ENCODE results near the gene CPNE2. TPM values are rescaled to one million over a fixed set of nuclear protein-coding genes. Genes with fewer than 3 reads are reported as not detected.

Gene CPNE2
- total RNA-seq, 1 donor from 2014 or later: 33.9 TPM

DNA sequence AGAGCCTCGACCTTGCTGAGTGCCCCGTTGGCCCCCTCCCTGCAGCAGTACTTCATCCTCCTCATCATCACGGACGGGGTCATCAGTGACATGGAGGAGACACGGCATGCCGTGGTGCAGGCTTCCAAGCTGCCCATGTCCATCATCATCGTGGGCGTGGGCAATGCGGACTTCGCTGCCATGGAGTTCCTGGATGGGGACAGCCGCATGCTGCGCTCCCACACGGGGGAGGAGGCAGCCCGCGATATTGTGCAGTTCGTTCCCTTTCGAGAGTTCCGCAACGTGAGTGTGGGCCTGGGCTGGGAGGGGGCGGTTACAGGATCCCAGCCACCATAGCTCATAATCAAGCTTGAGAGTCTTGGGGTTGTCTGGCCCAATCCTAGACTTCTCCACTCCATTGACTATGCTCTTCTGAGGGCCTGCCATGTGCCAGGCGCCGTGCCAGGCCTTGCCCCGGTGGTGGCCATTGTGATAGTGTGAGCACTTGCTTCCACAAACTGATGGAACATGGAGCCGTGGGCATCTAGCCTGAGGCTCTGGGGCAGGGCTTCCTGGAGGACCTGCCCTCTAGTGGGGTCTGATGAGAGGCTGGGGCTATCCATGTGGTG is 53.8 kb downstream of the CPNE2 start:
- no peak for DNase-seq (ENCODE audit: extremely low spot score, unreplicated experiment)
- H3K4me3 Mint-ChIP-seq (ENCODE audit: unreplicated experiment): no peak overlapping the region
- peaks cover 32% of the 10 kb centered on the region for H3K4me1 Mint-ChIP-seq (ENCODE audit: unreplicated experiment)
- H3K9me3 Mint-ChIP-seq (ENCODE audit: unreplicated experiment): no peaks in the 10 kb centered on the region
- H3K36me3 Mint-ChIP-seq (ENCODE audit: unreplicated experiment): peaks cover 3% of the 10 kb centered on the region
- no peaks in the 10 kb centered on the region for H3K27me3 Mint-ChIP-seq (ENCODE audit: unreplicated experiment)
- TF ChIP-seq, protein P1, sequence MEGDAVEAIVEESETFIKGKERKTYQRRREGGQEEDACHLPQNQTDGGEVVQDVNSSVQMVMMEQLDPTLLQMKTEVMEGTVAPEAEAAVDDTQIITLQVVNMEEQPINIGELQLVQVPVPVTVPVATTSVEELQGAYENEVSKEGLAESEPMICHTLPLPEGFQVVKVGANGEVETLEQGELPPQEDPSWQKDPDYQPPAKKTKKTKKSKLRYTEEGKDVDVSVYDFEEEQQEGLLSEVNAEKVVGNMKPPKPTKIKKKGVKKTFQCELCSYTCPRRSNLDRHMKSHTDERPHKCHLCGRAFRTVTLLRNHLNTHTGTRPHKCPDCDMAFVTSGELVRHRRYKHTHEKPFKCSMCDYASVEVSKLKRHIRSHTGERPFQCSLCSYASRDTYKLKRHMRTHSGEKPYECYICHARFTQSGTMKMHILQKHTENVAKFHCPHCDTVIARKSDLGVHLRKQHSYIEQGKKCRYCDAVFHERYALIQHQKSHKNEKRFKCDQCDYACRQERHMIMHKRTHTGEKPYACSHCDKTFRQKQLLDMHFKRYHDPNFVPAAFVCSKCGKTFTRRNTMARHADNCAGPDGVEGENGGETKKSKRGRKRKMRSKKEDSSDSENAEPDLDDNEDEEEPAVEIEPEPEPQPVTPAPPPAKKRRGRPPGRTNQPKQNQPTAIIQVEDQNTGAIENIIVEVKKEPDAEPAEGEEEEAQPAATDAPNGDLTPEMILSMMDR (IDR thresholded peaks at IDR 0.05): no peak
- no peak overlapping the region for H3K27ac Mint-ChIP-seq (ENCODE audit: unreplicated experiment)

DNA sequence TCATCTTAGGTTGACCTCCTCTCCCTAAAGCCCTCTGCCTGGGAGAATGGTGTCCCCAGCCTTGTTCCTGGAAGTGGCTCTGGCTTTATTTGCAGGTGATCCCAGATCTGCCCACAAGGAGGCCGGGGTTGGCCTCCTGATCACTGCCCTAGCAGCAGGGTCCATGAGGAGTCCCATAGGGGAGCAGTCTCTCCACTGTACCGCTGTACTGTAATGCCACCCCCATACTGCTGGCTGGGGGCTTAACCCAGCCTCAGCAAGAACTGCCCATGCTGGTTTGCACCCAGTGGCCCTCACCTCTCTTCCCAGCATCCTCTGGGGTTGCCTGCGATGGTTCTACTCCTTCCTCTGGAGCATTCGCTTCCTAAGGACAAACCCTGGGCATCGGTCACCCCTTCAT is 54.4 kb downstream of the CPNE2 start:
- peaks cover 32% of the 10 kb centered on the region for H3K4me1 Mint-ChIP-seq (ENCODE audit: unreplicated experiment)
- H3K27ac Mint-ChIP-seq (ENCODE audit: unreplicated experiment): no peak overlapping the region
- H3K36me3 Mint-ChIP-seq (ENCODE audit: unreplicated experiment): peaks cover 3% of the 10 kb centered on the region
- H3K27me3 Mint-ChIP-seq (ENCODE audit: unreplicated experiment): no peaks in the 10 kb centered on the region
- TF ChIP-seq, protein P1 (IDR thresholded peaks at IDR 0.05): peak; percentile 24
- no peaks in the 10 kb centered on the region for H3K9me3 Mint-ChIP-seq (ENCODE audit: unreplicated experiment)
- H3K4me3 Mint-ChIP-seq (ENCODE audit: unreplicated experiment): no peak overlapping the region
- DNase-seq (ENCODE audit: extremely low spot score, unreplicated experiment): no peak

DNA sequence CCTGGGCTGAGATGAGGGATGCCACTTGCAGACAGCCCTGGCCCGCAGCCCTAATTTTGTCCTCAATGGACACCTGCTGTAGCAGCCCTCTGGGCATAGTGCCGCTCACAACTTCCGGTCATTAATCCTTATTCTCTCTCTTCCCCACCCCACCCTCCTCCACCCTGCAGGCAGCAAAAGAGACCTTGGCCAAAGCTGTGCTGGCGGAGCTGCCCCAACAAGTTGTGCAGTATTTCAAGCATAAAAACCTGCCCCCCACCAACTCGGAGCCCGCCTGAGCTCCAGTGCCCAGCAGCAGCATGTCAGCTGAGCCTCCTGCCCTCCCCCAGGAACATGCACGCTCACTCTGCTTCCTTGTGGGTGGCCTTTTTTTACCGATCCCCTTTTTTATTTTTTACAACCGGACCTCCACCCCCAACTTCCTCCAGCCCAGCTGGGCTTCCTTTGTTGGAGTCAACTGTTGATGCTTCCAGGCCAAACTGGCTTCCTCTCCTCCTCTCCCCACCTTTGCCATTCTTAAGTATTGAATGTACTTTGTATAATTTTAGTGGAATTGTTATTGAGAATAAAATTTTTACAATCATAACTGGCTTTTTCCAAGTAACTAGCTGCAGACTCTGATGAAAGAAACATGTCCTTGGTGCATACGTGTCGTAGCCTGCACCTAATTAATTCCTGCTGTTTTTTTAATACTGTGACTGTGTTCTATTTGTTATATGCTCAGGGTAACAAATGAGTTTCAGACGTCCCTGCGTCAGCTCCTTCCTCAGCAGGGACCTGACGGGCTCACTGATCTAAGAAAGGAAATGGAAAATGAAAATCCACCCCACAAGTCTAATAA is 55.2 kb downstream of the CPNE2 start:
- Mint-ChIP-seq H3K27me3 (ENCODE audit: unreplicated experiment) (no peaks in the 10 kb centered on the region), H3K9me3 (ENCODE audit: unreplicated experiment) (no peaks in the 10 kb centered on the region), H3K4me1 (ENCODE audit: unreplicated experiment) (peaks cover 27% of the 10 kb centered on the region), H3K4me3 (ENCODE audit: unreplicated experiment) (no peak overlapping the region), H3K27ac (ENCODE audit: unreplicated experiment) (peak overlapping the region; percentile 27), H3K36me3 (ENCODE audit: unreplicated experiment) (peaks cover 11% of the 10 kb centered on the region)
- no peak for DNase-seq (ENCODE audit: extremely low spot score, unreplicated experiment)
- TF ChIP-seq, protein P1 (IDR thresholded peaks at IDR 0.05): no peak

DNA sequence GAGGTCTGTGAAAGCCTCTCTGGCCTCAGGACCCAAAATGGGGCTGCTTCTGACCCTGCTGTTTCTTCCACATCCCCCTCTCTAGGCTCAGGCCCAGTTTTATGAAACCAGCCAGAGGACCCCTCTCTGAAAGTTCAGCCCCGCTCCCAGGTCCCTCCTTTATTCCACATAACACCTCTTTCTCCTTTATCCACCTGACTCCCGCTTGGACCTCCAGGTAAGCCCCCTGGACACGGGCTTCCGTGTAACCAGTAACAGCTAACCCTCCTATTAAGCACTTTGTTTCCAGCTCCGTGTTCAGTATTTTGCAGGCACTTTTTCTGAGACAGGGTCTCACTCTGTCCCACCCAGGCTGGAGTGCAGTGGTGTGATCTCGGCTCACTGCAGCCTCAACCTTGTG is 56.1 kb downstream of the CPNE2 start:
- Mint-ChIP-seq H3K4me1 (ENCODE audit: unreplicated experiment) (peaks cover 27% of the 10 kb centered on the region), H3K27ac (ENCODE audit: unreplicated experiment) (no peak overlapping the region), H3K27me3 (ENCODE audit: unreplicated experiment) (no peaks in the 10 kb centered on the region), H3K4me3 (ENCODE audit: unreplicated experiment) (no peak overlapping the region), H3K9me3 (ENCODE audit: unreplicated experiment) (no peaks in the 10 kb centered on the region), H3K36me3 (ENCODE audit: unreplicated experiment) (peaks cover 18% of the 10 kb centered on the region)
- DNase-seq (ENCODE audit: extremely low spot score, unreplicated experiment): no peak
- TF ChIP-seq, protein P1 (IDR thresholded peaks at IDR 0.05): no peak

DNA sequence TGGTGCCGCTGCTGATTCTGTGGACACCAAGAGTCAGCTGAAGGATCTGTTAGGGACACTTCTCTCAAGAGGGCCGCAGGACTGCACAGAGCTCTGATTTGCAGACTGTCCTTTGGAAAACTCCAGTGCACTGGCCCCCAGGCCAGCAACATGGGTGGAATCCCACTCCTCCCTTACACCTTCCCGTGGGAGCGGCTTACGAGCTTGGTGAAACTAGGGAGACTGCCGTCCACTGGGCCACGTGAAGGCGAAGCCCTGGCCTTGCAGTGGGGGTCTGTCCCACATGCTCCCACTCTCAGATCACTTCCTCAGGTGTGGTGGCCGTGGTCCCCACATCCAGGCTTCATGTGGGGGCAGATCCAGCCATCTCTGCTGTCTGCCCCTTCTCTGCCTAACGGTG is 57.0 kb downstream of the CPNE2 start:
- no peaks in the 10 kb centered on the region for H3K9me3 Mint-ChIP-seq (ENCODE audit: unreplicated experiment)
- TF ChIP-seq, protein P1 (IDR thresholded peaks at IDR 0.05): no peak
- H3K36me3 Mint-ChIP-seq (ENCODE audit: unreplicated experiment): peaks cover 27% of the 10 kb centered on the region
- H3K4me1 Mint-ChIP-seq (ENCODE audit: unreplicated experiment): peaks cover 27% of the 10 kb centered on the region
- DNase-seq (ENCODE audit: extremely low spot score, unreplicated experiment): no peak
- no peak overlapping the region for H3K4me3 Mint-ChIP-seq (ENCODE audit: unreplicated experiment)
- no peak overlapping the region for H3K27ac Mint-ChIP-seq (ENCODE audit: unreplicated experiment)
- no peaks in the 10 kb centered on the region for H3K27me3 Mint-ChIP-seq (ENCODE audit: unreplicated experiment)
